Measurements from ENCODE around the gene NATD1.

Gene NATD1

DNA sequence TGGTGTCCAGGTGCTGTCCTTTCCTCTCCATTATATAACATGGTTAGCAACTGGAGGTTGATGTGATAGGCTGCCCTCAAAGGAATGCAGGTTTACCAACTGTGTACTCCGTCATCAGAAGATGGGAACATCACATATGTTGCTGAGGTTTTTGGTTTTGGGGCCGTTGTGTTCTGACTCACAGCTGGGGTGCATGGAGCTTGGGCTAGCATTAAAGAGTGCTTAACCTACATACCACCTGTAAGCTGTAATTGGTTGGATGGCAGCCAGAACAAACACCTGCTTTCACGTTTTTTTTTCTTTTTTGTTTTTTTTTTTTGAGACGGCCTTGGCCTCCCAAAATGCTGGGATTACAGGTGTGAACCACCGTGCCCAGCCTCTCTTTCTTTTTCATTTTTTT, 60.2 kb downstream of the NATD1 start:
- TF ChIP-seq YY1 (IDR thresholded peaks at IDR 0.05; ENCODE audit: low read depth) = no peak
- TF ChIP-seq NFIC (IDR thresholded peaks at IDR 0.05) = peak; percentile 51

DNA sequence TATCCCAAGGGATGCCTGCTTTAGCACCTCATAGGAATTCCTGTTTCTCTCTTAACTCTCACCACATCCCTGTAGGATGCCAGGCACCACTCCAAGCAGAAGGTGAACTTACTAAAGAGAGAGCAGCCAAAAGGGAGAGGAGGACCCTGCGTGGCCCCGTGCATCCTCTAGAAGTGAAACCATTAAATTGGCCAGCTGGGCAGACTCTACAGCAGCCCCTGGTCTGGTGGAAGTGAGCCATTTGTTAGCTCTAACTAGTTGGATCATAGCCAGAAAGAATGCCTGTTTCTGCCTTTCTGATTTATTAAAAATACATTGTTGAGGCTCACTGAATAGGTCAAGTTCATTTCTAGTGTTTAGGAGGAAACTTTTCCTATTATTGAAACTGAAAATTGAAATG, 61.5 kb downstream of the NATD1 start:
- TF ChIP-seq CREB1 (IDR thresholded peaks at IDR 0.05; ENCODE audit: low read depth) (no peak), TEAD4 (IDR thresholded peaks at IDR 0.05) (no peak), EP300 (IDR thresholded peaks at IDR 0.05; ENCODE audit: borderline replicate concordance) (no peak), FOXM1 (IDR thresholded peaks at IDR 0.05; ENCODE audit: borderline replicate concordance, low read depth) (no peak), EGR1 (IDR thresholded peaks at IDR 0.05) (no peak), RAD21 (IDR thresholded peaks at IDR 0.05; ENCODE audit: low read depth) (no peak), CEBPB (IDR thresholded peaks at IDR 0.05) (no peak), YY1 (IDR thresholded peaks at IDR 0.05; ENCODE audit: low read depth) (no peak), TCF12 (IDR thresholded peaks at IDR 0.05; ENCODE audit: low read depth) (no peak), TAF1 (IDR thresholded peaks at IDR 0.05; ENCODE audit: low read depth) (no peak), NFIC (IDR thresholded peaks at IDR 0.05) (no peak), ZBTB7A (IDR thresholded peaks at IDR 0.05; ENCODE audit: low read depth) (no peak)
- TF ChIP-seq, protein P1, sequence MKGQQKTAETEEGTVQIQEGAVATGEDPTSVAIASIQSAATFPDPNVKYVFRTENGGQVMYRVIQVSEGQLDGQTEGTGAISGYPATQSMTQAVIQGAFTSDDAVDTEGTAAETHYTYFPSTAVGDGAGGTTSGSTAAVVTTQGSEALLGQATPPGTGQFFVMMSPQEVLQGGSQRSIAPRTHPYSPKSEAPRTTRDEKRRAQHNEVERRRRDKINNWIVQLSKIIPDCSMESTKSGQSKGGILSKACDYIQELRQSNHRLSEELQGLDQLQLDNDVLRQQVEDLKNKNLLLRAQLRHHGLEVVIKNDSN (IDR thresholded peaks at IDR 0.05) = no peak
- TF ChIP-seq, protein P2, sequence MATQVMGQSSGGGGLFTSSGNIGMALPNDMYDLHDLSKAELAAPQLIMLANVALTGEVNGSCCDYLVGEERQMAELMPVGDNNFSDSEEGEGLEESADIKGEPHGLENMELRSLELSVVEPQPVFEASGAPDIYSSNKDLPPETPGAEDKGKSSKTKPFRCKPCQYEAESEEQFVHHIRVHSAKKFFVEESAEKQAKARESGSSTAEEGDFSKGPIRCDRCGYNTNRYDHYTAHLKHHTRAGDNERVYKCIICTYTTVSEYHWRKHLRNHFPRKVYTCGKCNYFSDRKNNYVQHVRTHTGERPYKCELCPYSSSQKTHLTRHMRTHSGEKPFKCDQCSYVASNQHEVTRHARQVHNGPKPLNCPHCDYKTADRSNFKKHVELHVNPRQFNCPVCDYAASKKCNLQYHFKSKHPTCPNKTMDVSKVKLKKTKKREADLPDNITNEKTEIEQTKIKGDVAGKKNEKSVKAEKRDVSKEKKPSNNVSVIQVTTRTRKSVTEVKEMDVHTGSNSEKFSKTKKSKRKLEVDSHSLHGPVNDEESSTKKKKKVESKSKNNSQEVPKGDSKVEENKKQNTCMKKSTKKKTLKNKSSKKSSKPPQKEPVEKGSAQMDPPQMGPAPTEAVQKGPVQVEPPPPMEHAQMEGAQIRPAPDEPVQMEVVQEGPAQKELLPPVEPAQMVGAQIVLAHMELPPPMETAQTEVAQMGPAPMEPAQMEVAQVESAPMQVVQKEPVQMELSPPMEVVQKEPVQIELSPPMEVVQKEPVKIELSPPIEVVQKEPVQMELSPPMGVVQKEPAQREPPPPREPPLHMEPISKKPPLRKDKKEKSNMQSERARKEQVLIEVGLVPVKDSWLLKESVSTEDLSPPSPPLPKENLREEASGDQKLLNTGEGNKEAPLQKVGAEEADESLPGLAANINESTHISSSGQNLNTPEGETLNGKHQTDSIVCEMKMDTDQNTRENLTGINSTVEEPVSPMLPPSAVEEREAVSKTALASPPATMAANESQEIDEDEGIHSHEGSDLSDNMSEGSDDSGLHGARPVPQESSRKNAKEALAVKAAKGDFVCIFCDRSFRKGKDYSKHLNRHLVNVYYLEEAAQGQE (IDR thresholded peaks at IDR 0.05; ENCODE audit: low read depth) = no peak
- TF ChIP-seq, protein P3, sequence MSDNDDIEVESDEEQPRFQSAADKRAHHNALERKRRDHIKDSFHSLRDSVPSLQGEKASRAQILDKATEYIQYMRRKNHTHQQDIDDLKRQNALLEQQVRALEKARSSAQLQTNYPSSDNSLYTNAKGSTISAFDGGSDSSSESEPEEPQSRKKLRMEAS (IDR thresholded peaks at IDR 0.05) = no peak

DNA sequence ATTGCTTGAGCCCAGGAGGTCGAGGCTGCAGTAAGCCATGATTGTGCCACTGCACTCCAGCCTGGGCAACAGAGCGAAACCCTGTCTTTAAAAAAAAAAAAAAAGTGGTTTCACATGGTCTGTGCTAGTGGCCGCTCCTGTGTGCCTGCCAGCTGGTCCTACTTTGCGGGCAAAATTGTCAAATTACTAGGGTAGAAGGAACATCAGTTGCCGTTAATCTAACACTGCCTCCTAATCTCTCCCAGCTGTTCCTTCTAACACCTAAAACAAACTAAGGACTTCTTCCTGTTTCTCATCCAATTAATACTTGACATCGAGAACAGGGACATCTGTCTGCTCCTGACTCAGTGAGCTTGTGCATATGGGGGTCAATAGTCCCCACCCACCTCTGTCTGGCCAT, 63.1 kb downstream of the NATD1 start:
- TF ChIP-seq EGR1 (IDR thresholded peaks at IDR 0.05) (no peak), RAD21 (IDR thresholded peaks at IDR 0.05; ENCODE audit: low read depth) (no peak)

DNA sequence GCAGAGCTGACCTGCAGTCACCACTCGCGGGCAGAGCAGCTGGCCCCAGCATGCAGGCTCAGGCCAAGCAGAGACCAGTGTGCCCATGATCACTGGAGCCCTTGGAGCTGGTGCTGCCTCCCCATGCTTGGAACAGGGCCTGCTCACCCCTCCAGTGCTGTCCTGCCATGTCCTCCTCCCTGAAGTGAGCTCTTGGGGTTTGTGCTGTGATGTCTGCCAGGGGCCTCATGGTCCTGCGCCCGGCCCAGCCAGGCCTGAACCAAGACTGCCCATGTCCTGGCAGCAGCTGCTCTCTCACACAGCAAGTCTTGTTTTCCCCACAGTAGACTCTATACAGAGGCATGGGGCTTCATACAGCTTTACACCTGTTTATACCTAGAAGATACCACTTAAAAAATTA, 63.8 kb downstream of the NATD1 start:
- TF ChIP-seq FOXM1 (IDR thresholded peaks at IDR 0.05; ENCODE audit: borderline replicate concordance, low read depth) (no peak), NFIC (IDR thresholded peaks at IDR 0.05) (no peak), ZBTB7A (IDR thresholded peaks at IDR 0.05; ENCODE audit: low read depth) (no peak), RAD21 (IDR thresholded peaks at IDR 0.05; ENCODE audit: low read depth) (no peak), CEBPB (IDR thresholded peaks at IDR 0.05) (no peak), EGR1 (IDR thresholded peaks at IDR 0.05) (no peak), CREB1 (IDR thresholded peaks at IDR 0.05; ENCODE audit: low read depth) (no peak), YY1 (IDR thresholded peaks at IDR 0.05; ENCODE audit: low read depth) (no peak), TCF12 (IDR thresholded peaks at IDR 0.05; ENCODE audit: low read depth) (no peak), TEAD4 (IDR thresholded peaks at IDR 0.05) (no peak), EP300 (IDR thresholded peaks at IDR 0.05; ENCODE audit: borderline replicate concordance) (no peak), TAF1 (IDR thresholded peaks at IDR 0.05; ENCODE audit: low read depth) (no peak)
- TF ChIP-seq, protein P1 (IDR thresholded peaks at IDR 0.05) = no peak
- TF ChIP-seq, protein P2 (IDR thresholded peaks at IDR 0.05; ENCODE audit: low read depth) = no peak
- TF ChIP-seq, protein P3 (IDR thresholded peaks at IDR 0.05) = no peak

Measured in Ishikawa (cell line).